HEK293 (cell line): ENCODE data around the gene PACS2.

Experiments used
- CTCF ChIA-PET: fragments of 350-600 bp; formaldehyde crosslinking; extraction: SDS; loops from one replicate; lab custom pipeline; 2021; ENCODE audit warnings: antibody characterized with exemption; lab: Yijun Ruan, JAX
- POLR2A ChIA-PET: fragments of 300-600 bp; formaldehyde crosslinking; extraction: SDS; loops from one replicate; lab custom pipeline; 2020; ENCODE audit warnings: antibody characterized with exemption, inconsistent platforms; lab: Yijun Ruan, JAX
- H3K27ac ChIP-seq: fragments of 200-500 bp; sonication (Bioruptor generic); 2 replicates; pipeline ENCODE4 v1.5.1; 2014; ENCODE audit warnings: low read depth, low read length, control low read depth, inconsistent platforms; ENCODE audit errors: extremely low read depth
- H3K36me3 ChIP-seq, 2 experiments: fragments of 200-500 bp in 1 of 2; sonication (Bioruptor generic) in 1 of 2; 1 replicate in 1 of 2; 2 replicates in 1 of 2; pipeline ENCODE4 v1.5.1; 2014 to 2017; ENCODE audit warnings: inconsistent platforms in 2 of 2, low read length in 2 of 2; ENCODE audit not compliant: control insufficient read depth in 2 of 2, insufficient read depth in 1 of 2
- H3K4me1 ChIP-seq: fragments of 200-500 bp; sonication (Bioruptor generic); 2 replicates; pipeline ENCODE4 v1.5.1; 2014; ENCODE audit warnings: mild to moderate bottlenecking, low read length, inconsistent platforms; ENCODE audit not compliant: control insufficient read depth, insufficient read depth
- H3K4me3 ChIP-seq: 2 replicates; pipeline ENCODE4 v1.5.1; 2011; ENCODE audit warnings: low read depth, mild to moderate bottlenecking, control low read depth, low read length, moderate library complexity
- H3K9me3 ChIP-seq: fragments of 200-500 bp; sonication (Bioruptor generic); 2 replicates; pipeline ENCODE4 v1.5.1; 2014; ENCODE audit warnings: low read depth, low read length, inconsistent platforms; ENCODE audit not compliant: control insufficient read depth, insufficient read depth
- EGR2 ChIP-seq: fragments of 450-650 bp; formaldehyde crosslinking; IDR thresholded peaks from 2 replicates; pipeline ENCODE4 v1.5.1; 2016; ENCODE audit warnings: low read depth, missing biosample characterization, missing genetic modification characterization
- GLIS1 ChIP-seq: fragments of 450-650 bp; formaldehyde crosslinking; IDR thresholded peaks from 2 replicates; pipeline ENCODE4 v1.5.1; 2016; ENCODE audit warnings: missing biosample characterization, missing genetic modification characterization
- HOXA7 ChIP-seq: sonication (generic); formaldehyde crosslinking; IDR thresholded peaks from 2 replicates; pipeline ENCODE4 v1.8.1; 2022; ENCODE audit warnings: missing genetic modification reagents, borderline replicate concordance
- HOXD13 ChIP-seq: sonication (generic); formaldehyde crosslinking; IDR thresholded peaks from 2 replicates; pipeline ENCODE4 v1.8.0; 2022; ENCODE audit warnings: missing genetic modification reagents, borderline replicate concordance
- KLF9 ChIP-seq: fragments of 450-650 bp; formaldehyde crosslinking; IDR thresholded peaks from 2 replicates; pipeline ENCODE4 v1.5.1; 2016; ENCODE audit warnings: missing biosample characterization, missing genetic modification characterization, low read depth
- OSR2 ChIP-seq: fragments of 450-650 bp; formaldehyde crosslinking; IDR thresholded peaks from 2 replicates; pipeline ENCODE4 v1.5.1; 2016; ENCODE audit warnings: missing biosample characterization, missing genetic modification characterization
- PRDM2 ChIP-seq: fragments of 450-650 bp; formaldehyde crosslinking; IDR thresholded peaks from 2 replicates; pipeline ENCODE4 v1.5.1; 2016; ENCODE audit warnings: missing biosample characterization, missing genetic modification characterization, borderline replicate concordance
- SCRT1 ChIP-seq: fragments of 450-650 bp; formaldehyde crosslinking; IDR thresholded peaks from 2 replicates; pipeline ENCODE4 v1.5.1; 2016; ENCODE audit warnings: missing biosample characterization, missing genetic modification characterization, borderline replicate concordance
- ZBTB8A ChIP-seq: fragments of 450-650 bp; formaldehyde crosslinking; IDR thresholded peaks from 2 replicates; pipeline ENCODE4 v1.5.1; 2016; ENCODE audit warnings: missing biosample characterization, missing genetic modification characterization
- ZEB2 ChIP-seq: fragments of 450-650 bp; formaldehyde crosslinking; IDR thresholded peaks from 2 replicates; pipeline ENCODE4 v1.5.1; 2016; ENCODE audit warnings: missing biosample characterization, missing genetic modification characterization
- ZFHX2 ChIP-seq: fragments of 450-650 bp; formaldehyde crosslinking; conservative IDR thresholded peaks from 2 replicates; pipeline ENCODE4 v1.5.1; 2016; ENCODE audit warnings: missing biosample characterization, missing genetic modification characterization
- ZIC2 ChIP-seq: fragments of 450-650 bp; formaldehyde crosslinking; IDR thresholded peaks from 2 replicates; pipeline ENCODE4 v1.5.1; 2016; ENCODE audit warnings: missing biosample characterization, missing genetic modification characterization
- ZNF24 ChIP-seq: fragments of 450-650 bp; formaldehyde crosslinking; IDR thresholded peaks from 2 replicates; pipeline ENCODE4 v1.5.1; 2016; ENCODE audit warnings: missing biosample characterization, missing genetic modification characterization
- ZNF335 ChIP-seq: fragments of 450-650 bp; formaldehyde crosslinking; conservative IDR thresholded peaks from 2 replicates; pipeline ENCODE4 v1.5.1; 2016; ENCODE audit warnings: missing biosample characterization, missing genetic modification characterization
- ZNF423 ChIP-seq: fragments of 450-650 bp; formaldehyde crosslinking; IDR thresholded peaks from 2 replicates; pipeline ENCODE4 v1.5.1; 2016; ENCODE audit warnings: missing biosample characterization, missing genetic modification characterization
- ZNF518A ChIP-seq: fragments of 450-650 bp; formaldehyde crosslinking; conservative IDR thresholded peaks from 2 replicates; pipeline ENCODE4 v1.5.1; 2016; ENCODE audit warnings: low read depth, missing biosample characterization, missing genetic modification characterization
- ZNF629 ChIP-seq: fragments of 450-650 bp; formaldehyde crosslinking; IDR thresholded peaks from 2 replicates; pipeline ENCODE4 v1.5.1; 2017; ENCODE audit warnings: missing biosample characterization, missing genetic modification characterization
- TF ChIP-seq, protein P1 (sequence below): fragments of 450-650 bp; formaldehyde crosslinking; IDR thresholded peaks from 2 replicates; pipeline ENCODE4 v1.5.1; 2016; ENCODE audit warnings: missing biosample characterization, missing genetic modification characterization, low read depth
- TF ChIP-seq, protein P2 (sequence below): fragments of 450-650 bp; formaldehyde crosslinking; IDR thresholded peaks from 2 replicates; pipeline ENCODE4 v1.5.1; 2017; ENCODE audit warnings: missing biosample characterization, missing genetic modification characterization

PACS2 gene

GRCh38 chr14:105347587-105347968, 33.0 kb downstream of the PACS2 start:
- POLR2A ChIA-PET = interaction anchor here (0.6 kb wide), 1 partner anchor 84 kb away, joined by 3 read pairs; no protein-coding TSS in a partner anchor
- H3K4me3 ChIP-seq = no peak overlapping the region
- peaks cover 2% of the 10 kb centered on the region; the same call in 1 of the 2 replicates for H3K9me3 ChIP-seq
- TF ChIP-seq EGR2 (tag by site-specific recombination) = peak; percentile 53; the same call in 1 of the 2 replicates
- peak; percentile 76 for TF ChIP-seq ZFHX2 (tag by site-specific recombination)
- TF ChIP-seq HOXD13 (CRISPR knock-in tag) = no peak
- TF ChIP-seq, all 188 proteins: peak for 2
- CTCF ChIA-PET = interaction anchor here (0.6 to 1.2 kb wide), 3 partner anchors 141 to 257 kb away, joined by 3 to 4 read pairs (median 4); no protein-coding TSS in a partner anchor
- no peak overlapping the region for H3K27ac ChIP-seq
- no peaks in the 10 kb centered on the region for H3K4me1 ChIP-seq
- no peaks in the 10 kb centered on the region for H3K36me3 ChIP-seq

DNA sequence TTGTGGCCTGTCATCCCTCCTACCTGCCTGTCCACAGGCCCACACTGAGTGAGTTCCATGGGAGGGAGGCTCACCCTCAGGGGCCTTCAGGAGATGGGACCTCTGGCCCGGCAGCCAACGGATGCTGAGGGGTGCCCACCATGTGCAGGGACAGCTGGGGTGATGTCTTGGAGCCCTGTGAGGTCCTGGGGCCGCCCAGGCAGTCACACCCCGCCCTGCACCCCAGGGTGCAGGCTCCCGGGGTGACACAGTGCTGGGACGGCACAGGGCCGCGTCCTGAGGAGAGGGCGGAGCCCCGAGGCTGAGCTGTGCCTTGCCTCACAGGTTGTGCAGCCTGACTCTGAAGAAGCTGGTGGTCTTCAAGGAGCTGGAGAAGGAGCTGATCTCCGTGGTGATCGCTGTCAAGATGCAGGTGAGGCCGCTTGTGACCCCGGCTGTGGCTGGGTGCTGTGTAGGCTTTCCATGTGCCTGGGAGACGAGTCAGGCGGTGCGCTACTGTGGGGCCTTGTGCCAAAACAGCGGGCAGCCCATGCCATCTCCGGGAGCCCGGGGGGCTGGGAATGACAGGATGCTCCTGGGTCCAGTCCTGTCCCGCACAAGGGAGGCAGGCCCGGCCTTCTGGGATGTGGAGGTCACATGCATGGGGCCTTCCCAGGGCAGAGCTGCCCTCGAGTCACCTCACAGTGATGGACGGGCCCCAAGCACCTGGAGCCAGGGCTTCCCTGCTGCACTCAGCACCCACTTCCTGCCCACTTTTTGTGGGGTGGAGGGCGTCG, 33.8 kb downstream of the PACS2 start:
- H3K4me3 ChIP-seq = no peak overlapping the region
- ChIA-PET POLR2A (no interaction called here), CTCF (interaction anchor here (0.6 to 1.2 kb wide), 2 partner anchors 141 to 258 kb away, joined by 3 to 4 read pairs; no protein-coding TSS in a partner anchor)
- no peaks in the 10 kb centered on the region; a peak in 1 of 3 replicates for H3K36me3 ChIP-seq
- no peaks in the 10 kb centered on the region for H3K4me1 ChIP-seq
- H3K27ac ChIP-seq = no peak overlapping the region
- H3K9me3 ChIP-seq = peaks cover 2% of the 10 kb centered on the region; the same call in 1 of the 2 replicates
- TF ChIP-seq ZBTB8A (no peak), SCRT1 (no peak), ZNF629 (no peak), GLIS1 (peak; percentile 81), KLF9 (tag by site-specific recombination) (no peak), ZEB2 (tag by site-specific recombination) (no peak), ZNF518A (tag by site-specific recombination) (no peak), ZNF423 (peak; percentile 71), ZNF335 (tag by site-specific recombination) (no peak), HOXA7 (CRISPR knock-in tag) (no peak), ZNF24 (tag by site-specific recombination) (no peak), PRDM2 (tag by site-specific recombination) (no peak), ZIC2 (tag by site-specific recombination) (peak; percentile 83), OSR2 (tag by site-specific recombination) (peak; percentile 71)
- TF ChIP-seq, protein P1, sequence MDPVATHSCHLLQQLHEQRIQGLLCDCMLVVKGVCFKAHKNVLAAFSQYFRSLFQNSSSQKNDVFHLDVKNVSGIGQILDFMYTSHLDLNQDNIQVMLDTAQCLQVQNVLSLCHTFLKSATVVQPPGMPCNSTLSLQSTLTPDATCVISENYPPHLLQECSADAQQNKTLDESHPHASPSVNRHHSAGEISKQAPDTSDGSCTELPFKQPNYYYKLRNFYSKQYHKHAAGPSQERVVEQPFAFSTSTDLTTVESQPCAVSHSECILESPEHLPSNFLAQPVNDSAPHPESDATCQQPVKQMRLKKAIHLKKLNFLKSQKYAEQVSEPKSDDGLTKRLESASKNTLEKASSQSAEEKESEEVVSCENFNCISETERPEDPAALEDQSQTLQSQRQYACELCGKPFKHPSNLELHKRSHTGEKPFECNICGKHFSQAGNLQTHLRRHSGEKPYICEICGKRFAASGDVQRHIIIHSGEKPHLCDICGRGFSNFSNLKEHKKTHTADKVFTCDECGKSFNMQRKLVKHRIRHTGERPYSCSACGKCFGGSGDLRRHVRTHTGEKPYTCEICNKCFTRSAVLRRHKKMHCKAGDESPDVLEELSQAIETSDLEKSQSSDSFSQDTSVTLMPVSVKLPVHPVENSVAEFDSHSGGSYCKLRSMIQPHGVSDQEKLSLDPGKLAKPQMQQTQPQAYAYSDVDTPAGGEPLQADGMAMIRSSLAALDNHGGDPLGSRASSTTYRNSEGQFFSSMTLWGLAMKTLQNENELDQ (tag by site-specific recombination) = no peak
- TF ChIP-seq, protein P2, sequence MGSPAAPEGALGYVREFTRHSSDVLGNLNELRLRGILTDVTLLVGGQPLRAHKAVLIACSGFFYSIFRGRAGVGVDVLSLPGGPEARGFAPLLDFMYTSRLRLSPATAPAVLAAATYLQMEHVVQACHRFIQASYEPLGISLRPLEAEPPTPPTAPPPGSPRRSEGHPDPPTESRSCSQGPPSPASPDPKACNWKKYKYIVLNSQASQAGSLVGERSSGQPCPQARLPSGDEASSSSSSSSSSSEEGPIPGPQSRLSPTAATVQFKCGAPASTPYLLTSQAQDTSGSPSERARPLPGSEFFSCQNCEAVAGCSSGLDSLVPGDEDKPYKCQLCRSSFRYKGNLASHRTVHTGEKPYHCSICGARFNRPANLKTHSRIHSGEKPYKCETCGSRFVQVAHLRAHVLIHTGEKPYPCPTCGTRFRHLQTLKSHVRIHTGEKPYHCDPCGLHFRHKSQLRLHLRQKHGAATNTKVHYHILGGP = no peak
